ENCODE data around the gene APOL2. TPM values are rescaled to one million over a fixed set of nuclear protein-coding genes. Genes with fewer than 3 reads are reported as not detected.
"Not testable (repeated sequence)": the region's sequence is repeated elsewhere in the genome, so short reads cannot be mapped to it uniquely, and the experiment has no call there.

APOL2 gene
- total RNA-seq, 3 donors from 2014 or later = 46.3 to 64.8 (median 56.3) TPM

DNA sequence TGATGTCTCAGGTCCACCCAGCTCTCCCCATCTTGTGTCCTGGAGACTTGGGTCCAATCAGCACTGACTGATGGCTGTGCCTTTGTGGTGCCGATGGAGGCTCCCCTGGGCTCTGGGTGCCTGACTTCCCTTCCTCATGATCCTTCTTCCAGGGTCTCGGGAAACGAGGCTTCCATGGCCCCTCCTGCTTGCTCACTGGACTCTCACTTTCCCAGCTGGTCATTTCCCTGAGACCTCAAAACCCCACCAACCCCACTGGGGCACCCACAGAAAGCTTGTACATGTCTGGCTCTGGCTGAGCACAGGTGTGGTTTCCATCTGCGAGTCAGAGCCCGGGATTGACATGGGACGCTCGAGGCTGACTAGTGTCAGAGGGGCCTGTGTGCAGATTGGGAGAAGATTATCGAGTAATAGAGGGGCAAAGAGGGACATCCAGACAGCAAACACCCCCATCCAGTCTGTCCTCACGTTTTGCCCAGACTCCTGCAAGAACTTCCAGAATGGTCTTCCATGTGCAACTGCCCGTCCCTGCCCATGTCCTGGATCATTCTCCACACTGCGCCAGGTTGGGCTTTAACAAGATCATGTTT is 28.7 kb upstream of the APOL2 start:
- intact Hi-C loops (cut with DNase I, micrococcal nuclease) = no loop called here
- Histone ChIP-seq H3K4me3 (no peak overlapping the region), H3K4me1 (ENCODE audit: low read depth) (no peaks in the 10 kb centered on the region), H3K9me3 (no peaks in the 10 kb centered on the region), H3K36me3 (ENCODE audit: low read depth) (no peaks in the 10 kb centered on the region)
- TF ChIP-seq, protein P1, sequence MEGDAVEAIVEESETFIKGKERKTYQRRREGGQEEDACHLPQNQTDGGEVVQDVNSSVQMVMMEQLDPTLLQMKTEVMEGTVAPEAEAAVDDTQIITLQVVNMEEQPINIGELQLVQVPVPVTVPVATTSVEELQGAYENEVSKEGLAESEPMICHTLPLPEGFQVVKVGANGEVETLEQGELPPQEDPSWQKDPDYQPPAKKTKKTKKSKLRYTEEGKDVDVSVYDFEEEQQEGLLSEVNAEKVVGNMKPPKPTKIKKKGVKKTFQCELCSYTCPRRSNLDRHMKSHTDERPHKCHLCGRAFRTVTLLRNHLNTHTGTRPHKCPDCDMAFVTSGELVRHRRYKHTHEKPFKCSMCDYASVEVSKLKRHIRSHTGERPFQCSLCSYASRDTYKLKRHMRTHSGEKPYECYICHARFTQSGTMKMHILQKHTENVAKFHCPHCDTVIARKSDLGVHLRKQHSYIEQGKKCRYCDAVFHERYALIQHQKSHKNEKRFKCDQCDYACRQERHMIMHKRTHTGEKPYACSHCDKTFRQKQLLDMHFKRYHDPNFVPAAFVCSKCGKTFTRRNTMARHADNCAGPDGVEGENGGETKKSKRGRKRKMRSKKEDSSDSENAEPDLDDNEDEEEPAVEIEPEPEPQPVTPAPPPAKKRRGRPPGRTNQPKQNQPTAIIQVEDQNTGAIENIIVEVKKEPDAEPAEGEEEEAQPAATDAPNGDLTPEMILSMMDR (IDR thresholded peaks at IDR 0.05) = no peak
- peak in 1 of 3 donors; percentile 25 for DNase-seq
- no peak for ATAC-seq

DNA sequence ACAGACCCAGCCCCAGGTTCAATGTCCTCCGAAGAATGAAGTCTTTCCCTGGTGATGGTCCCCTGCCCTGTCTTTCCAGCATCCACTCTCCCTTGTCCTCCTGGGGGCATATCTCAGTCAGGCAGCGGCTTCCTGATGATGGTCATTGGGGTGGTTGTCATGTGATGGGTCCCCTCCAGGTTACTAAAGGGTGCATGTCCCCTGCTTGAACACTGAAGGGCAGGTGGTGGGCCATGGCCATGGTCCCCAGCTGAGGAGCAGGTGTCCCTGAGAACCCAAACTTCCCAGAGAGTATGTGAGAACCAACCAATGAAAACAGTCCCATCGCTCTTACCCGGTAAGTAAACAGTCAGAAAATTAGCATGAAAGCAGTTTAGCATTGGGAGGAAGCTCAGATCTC is 27.7 kb upstream of the APOL2 start:
- H3K36me3 ChIP-seq (ENCODE audit: low read depth) = no peaks in the 10 kb centered on the region
- H3K4me3 ChIP-seq = no peak overlapping the region
- no peaks in the 10 kb centered on the region for H3K9me3 ChIP-seq
- DNase-seq (peak in 1 of 3 donors; percentile 6), ATAC-seq (no peak)
- no peaks in the 10 kb centered on the region for H3K4me1 ChIP-seq (ENCODE audit: low read depth)
- TF ChIP-seq, protein P1 (IDR thresholded peaks at IDR 0.05) = no peak
- intact Hi-C loops (cut with DNase I, micrococcal nuclease) = no loop called here

DNA sequence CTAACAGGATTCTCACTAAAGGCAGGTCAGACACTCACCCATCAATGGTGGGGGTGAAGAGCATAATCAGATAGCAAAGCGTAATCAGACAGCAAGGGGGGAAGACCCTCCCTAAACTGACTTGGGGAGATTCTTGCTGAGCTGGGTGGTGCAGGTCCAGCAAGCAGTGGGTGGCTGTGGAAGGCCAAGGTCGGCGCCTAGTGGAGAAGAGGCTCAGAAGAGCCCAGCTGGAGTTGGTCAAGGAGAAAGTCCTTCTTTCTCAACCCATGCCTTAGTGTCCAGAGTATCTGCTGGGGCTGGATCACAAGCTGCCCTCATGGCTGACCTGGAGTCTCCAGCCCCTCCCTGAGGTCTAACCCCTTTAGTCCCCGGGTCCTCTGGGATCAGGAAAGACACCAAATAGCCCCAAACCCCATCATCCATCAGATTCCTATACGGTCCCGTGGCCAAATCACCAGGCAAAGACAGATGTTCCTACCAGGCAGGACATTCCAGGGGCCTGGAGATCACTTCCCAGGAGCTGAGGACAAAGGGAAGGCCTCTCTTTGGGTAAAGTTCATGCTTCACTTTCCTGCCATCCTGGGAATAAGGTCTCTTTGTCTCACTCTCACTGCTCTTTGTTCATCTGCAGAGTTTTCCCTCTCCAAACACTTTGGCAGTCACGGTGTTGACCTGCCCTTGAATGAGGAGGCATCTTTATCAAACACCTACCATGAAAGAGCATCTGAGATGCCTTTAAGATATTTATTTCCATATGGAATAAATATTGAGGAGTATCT is 24.7 kb upstream of the APOL2 start:
- intact Hi-C loops (cut with DNase I, micrococcal nuclease); H3K4me3 ChIP-seq; ATAC-seq; H3K36me3 ChIP-seq (ENCODE audit: low read depth); H3K4me1 ChIP-seq (ENCODE audit: low read depth); H3K9me3 ChIP-seq; DNase-seq: not testable (repeated sequence)

DNA sequence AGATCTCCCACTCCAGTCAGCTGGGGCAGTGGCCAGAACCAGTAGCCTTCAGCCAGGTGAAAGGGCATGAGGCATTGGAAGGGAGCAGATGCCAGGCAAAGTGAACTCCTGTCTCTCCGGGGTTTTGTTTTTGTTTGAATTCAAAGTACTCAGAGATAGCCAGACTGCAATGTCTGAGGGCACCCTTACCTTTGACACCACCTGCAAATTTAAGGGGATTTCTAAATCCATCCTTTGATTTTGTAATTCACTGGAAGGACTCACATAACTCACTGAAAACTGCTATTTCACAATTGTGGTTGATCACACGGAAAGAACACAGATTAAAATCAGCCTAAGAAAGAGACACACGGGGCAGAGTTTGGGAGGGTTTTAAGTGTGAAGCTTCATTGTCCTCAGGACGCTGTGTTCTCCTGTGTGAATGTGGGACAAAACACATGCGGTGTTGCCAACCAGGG is 23.9 kb upstream of the APOL2 start:
- H3K36me3 ChIP-seq (ENCODE audit: low read depth); H3K4me1 ChIP-seq (ENCODE audit: low read depth); H3K9me3 ChIP-seq; DNase-seq; H3K4me3 ChIP-seq; intact Hi-C loops (cut with DNase I, micrococcal nuclease); ATAC-seq: not testable (repeated sequence)

DNA sequence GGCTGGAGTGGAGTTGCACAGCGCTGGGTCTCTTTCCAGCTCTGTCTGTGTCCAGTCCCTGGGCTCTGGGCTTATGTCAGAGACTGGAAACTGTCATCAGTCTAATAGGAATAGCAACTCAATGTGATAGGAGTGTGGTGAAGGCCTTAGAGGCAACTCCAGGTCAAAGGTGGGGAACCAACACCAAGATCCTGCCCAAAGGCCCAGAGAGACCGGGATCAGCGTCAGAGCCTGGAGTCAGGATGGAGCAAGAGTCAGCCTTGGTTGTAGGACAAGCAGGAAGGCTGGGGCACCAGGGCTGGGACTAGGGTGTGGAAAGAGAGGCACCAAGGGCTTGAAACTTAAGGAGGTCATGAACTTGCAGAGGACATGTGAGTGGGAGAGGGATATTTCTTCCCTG is 23.0 kb upstream of the APOL2 start:
- ATAC-seq; H3K9me3 ChIP-seq; H3K4me1 ChIP-seq (ENCODE audit: low read depth); H3K4me3 ChIP-seq; intact Hi-C loops (cut with DNase I, micrococcal nuclease); DNase-seq; H3K36me3 ChIP-seq (ENCODE audit: low read depth): not testable (repeated sequence)

DNA sequence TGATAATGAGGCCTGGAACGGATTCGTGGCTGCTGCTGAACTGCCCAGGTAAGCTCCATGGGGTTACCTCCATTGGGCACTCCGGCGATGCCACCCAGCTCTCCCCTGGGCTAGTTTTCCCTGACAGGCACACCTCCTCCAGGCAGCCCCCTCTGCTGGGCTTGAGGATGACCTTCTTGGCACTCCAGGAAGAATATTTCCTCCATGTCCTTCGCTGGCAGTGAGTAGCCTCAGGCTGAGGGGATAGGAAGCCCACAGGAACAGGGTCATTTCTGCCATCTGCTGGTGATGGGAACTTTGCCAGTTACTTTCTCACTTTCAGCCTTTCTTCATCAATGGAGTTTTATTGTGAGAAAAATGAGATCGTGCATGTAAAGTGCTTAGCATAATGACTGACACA is 22.3 kb upstream of the APOL2 start:
- H3K9me3 ChIP-seq; intact Hi-C loops (cut with DNase I, micrococcal nuclease); DNase-seq; H3K4me1 ChIP-seq (ENCODE audit: low read depth); H3K36me3 ChIP-seq (ENCODE audit: low read depth); ATAC-seq; H3K4me3 ChIP-seq: not testable (repeated sequence)

DNA sequence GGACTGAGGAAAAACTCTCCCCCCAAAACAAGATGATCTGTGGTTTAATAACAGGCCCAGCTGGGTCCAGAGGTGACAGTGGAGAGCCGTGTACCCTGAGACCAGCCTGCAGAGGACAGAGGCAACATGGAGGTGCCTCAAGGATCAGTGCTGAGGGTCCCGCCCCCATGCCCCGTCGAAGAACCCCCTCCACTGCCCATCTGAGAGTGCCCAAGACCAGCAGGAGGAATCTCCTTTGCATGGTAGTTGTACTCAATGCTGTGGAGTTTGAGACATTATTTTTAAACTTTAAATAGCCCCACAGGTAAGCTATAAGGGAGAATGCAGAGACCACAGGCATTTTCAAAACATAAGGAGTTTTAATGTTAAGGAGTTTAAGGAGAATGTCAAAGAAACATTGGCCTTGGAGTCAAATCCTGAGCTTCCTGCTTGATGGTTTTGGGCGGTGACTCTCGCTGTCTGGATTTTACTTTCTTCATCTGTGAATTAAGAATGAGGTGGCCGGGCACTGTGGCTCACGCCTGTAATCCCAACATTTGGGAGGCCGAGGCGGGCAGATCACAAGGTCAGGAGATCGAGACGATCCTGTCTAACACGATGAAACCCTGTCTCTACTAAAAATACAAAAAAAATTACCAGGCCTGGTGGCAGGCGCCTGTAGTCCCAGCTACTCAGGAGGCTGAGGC is 20.4 kb upstream of the APOL2 start:
- intact Hi-C loops (cut with DNase I, micrococcal nuclease) = no loop called here
- no peak overlapping the region for H3K4me3 ChIP-seq
- H3K9me3 ChIP-seq = no peaks in the 10 kb centered on the region
- DNase-seq (no peak), ATAC-seq (no peak)
- TF ChIP-seq, protein P1 (IDR thresholded peaks at IDR 0.05) = no peak
- peaks cover 10% of the 10 kb centered on the region for H3K4me1 ChIP-seq (ENCODE audit: low read depth)
- H3K36me3 ChIP-seq (ENCODE audit: low read depth) = no peaks in the 10 kb centered on the region

Data from mucosa of descending colon (tissue), 3 donors.